ENCODE results near the gene PSMD14. TPM values are rescaled to one million over a fixed set of nuclear protein-coding genes. Genes with fewer than 3 reads are reported as not detected.

PSMD14 gene
- total and polyA plus RNA-seq, 4 donors, result 28.8 to 60.5 (median 47.1) TPM

DNA sequence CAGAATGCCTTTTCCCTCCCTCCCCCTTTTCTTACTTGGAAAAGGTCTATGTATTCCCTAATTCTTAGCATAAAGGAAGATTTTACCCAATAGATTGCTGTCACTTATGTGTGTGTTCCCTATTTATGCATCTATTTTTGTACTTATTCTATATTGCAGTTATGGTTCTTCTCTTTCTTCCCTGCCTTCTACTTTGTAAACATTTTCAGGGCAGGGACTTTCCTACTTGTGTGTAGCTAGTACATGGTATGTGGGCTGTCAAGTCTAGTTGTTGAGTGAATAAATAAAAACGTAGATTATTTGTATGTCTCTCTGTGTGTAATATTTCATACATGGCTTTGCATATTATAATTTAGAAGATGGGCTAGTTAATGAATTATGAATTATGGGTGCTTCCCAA, 45.3 kb downstream of the PSMD14 start:
- Histone ChIP-seq H3K9me3 (ENCODE audit: control insufficient read depth in 4 of 4, insufficient read depth in 3 of 4, low read length in 3 of 4) (no peaks in the 10 kb centered on the region), H3K36me3 (ENCODE audit: control insufficient read depth in 4 of 4, insufficient read depth in 4 of 4, low read length in 4 of 4) (peaks cover 0 to 1% (median 0%) of the 10 kb centered on the region in 4 donors), H3K27ac (ENCODE audit: low read depth in 1 of 2, low read length in 1 of 2) (no peak overlapping the region), H3K9ac (ENCODE audit: insufficient read depth in 1 of 2, low read length in 2 of 2) (no peak overlapping the region), H3K4me1 (ENCODE audit: control insufficient read depth in 5 of 5, insufficient read depth in 5 of 5, low read length in 5 of 5) (peaks cover 0 to 2% (median 0%) of the 10 kb centered on the region in 5 donors), H3K4me3 (no peak overlapping the region), H3K27me3 (ENCODE audit: control insufficient read depth in 3 of 3, insufficient read depth in 3 of 3, low read length in 2 of 3) (no peaks in the 10 kb centered on the region)
- TF ChIP-seq CTCF (IDR thresholded peaks at IDR 0.05; ENCODE audit: control extremely low read depth, extremely low read depth), result no peak
- DNase-seq (no peak), ATAC-seq (ENCODE audit: insufficient read depth, low FRiP score) (no peak)
- WGBS, 2 donors, result 53 to 71% methylated on average over 1 of the region's 1 CpG

- Histone ChIP-seq H3K9ac (ENCODE audit: insufficient read depth in 1 of 2, low read length in 2 of 2) (no peak overlapping the region), H3K9me3 (ENCODE audit: control insufficient read depth in 4 of 4, insufficient read depth in 3 of 4, low read length in 3 of 4) (no peaks in the 10 kb centered on the region), H3K4me1 (ENCODE audit: control insufficient read depth in 5 of 5, insufficient read depth in 5 of 5, low read length in 5 of 5) (peaks cover 0 to 1% (median 0%) of the 10 kb centered on the region in 5 donors), H3K36me3 (ENCODE audit: control insufficient read depth in 4 of 4, insufficient read depth in 4 of 4, low read length in 4 of 4) (peaks cover 0 to 2% (median under 1%) of the 10 kb centered on the region in 4 donors), H3K27ac (ENCODE audit: low read depth in 1 of 2, low read length in 1 of 2) (no peak overlapping the region), H3K27me3 (ENCODE audit: control insufficient read depth in 3 of 3, insufficient read depth in 3 of 3, low read length in 2 of 3) (no peaks in the 10 kb centered on the region), H3K4me3 (no peak overlapping the region)
- DNase-seq (no peak), ATAC-seq (ENCODE audit: insufficient read depth, low FRiP score) (no peak)
- WGBS, 2 donors, result 94 to 95% methylated on average over 5 of the region's 5 CpGs
- no peak for TF ChIP-seq CTCF (IDR thresholded peaks at IDR 0.05; ENCODE audit: control extremely low read depth, extremely low read depth)
Measured at GRCh38 chr2:161354106-161354505, 45.9 kb downstream of the PSMD14 start.

DNA sequence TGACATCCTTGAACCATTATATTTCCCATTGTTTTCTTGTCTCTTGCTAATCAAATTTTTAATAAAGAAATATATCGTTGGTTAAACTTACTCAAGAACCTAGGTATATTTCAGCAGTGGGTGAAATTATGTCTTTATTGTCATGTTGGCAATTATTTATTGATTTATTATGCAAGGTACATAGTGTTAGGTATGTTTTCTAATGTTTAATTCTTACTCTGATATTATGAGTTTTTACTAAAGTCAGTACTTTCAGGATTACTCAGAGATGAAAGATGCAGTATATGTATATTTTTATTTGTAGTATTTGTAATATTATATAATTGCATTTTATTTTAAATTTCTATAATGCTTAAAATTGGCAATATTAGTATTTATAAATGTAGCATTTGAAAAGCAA, 46.9 kb downstream of the PSMD14 start:
- Histone ChIP-seq H3K27me3 (ENCODE audit: control insufficient read depth in 3 of 3, insufficient read depth in 3 of 3, low read length in 2 of 3) (no peaks in the 10 kb centered on the region), H3K4me1 (ENCODE audit: control insufficient read depth in 5 of 5, insufficient read depth in 5 of 5, low read length in 5 of 5) (no peaks in the 10 kb centered on the region), H3K36me3 (ENCODE audit: control insufficient read depth in 4 of 4, insufficient read depth in 4 of 4, low read length in 4 of 4) (peaks cover 0 to 2% (median under 1%) of the 10 kb centered on the region in 4 donors), H3K4me3 (no peak overlapping the region), H3K9me3 (ENCODE audit: control insufficient read depth in 4 of 4, insufficient read depth in 3 of 4, low read length in 3 of 4) (no peaks in the 10 kb centered on the region), H3K27ac (ENCODE audit: low read depth in 1 of 2, low read length in 1 of 2) (no peak overlapping the region), H3K9ac (ENCODE audit: insufficient read depth in 1 of 2, low read length in 2 of 2) (no peak overlapping the region)
- DNase-seq, result no peak
- no peak for ATAC-seq (ENCODE audit: insufficient read depth, low FRiP score)
- WGBS, 2 donors, result 91 to 92% methylated on average over 1 of the region's 1 CpG
- no peak for TF ChIP-seq CTCF (IDR thresholded peaks at IDR 0.05; ENCODE audit: control extremely low read depth, extremely low read depth)

DNA sequence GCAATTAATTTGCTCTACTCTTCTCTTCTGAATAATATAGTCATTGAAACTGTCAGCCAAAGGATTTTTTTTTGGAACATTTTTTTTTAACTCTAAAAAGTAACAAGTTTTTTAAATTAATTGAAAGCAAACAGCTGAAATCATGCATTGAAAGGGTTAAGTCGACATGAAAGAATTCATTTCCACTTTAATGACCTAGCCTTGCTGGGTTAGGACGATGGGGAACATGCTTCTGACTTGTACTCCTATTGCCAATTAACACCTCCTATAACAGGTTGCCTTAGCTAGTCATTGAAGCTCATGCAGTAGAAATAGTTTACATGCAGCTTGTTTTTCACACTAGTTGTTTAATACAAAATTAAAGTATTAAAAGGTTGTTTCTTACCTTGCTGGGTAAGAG, 47.8 kb downstream of the PSMD14 start:
- TF ChIP-seq CTCF (IDR thresholded peaks at IDR 0.05; ENCODE audit: control extremely low read depth, extremely low read depth), result no peak
- no peak overlapping the region for H3K4me3 ChIP-seq
- no peaks in the 10 kb centered on the region for H3K27me3 ChIP-seq (ENCODE audit: control insufficient read depth in 3 of 3, insufficient read depth in 3 of 3, low read length in 2 of 3)
- no peaks in the 10 kb centered on the region for H3K9me3 ChIP-seq (ENCODE audit: control insufficient read depth in 4 of 4, insufficient read depth in 3 of 4, low read length in 3 of 4)
- ATAC-seq (ENCODE audit: insufficient read depth, low FRiP score), result no peak
- 41 to 48% methylated on average over 2 of the region's 2 CpGs for WGBS, 2 donors
- peaks cover 0 to 2% (median under 1%) of the 10 kb centered on the region in 4 donors for H3K36me3 ChIP-seq (ENCODE audit: control insufficient read depth in 4 of 4, insufficient read depth in 4 of 4, low read length in 4 of 4)
- no peak overlapping the region for H3K9ac ChIP-seq (ENCODE audit: insufficient read depth in 1 of 2, low read length in 2 of 2)
- no peak overlapping the region for H3K27ac ChIP-seq (ENCODE audit: low read depth in 1 of 2, low read length in 1 of 2)
- no peaks in the 10 kb centered on the region for H3K4me1 ChIP-seq (ENCODE audit: control insufficient read depth in 5 of 5, insufficient read depth in 5 of 5, low read length in 5 of 5)
- DNase-seq, result no peak

Measured in lung (tissue), 12 donors.